DND-41 (cell line): Measurements from ENCODE around the gene CCDC51.

Experiments used
- ATAC-seq: fragments of 200-7000 bp; cut with Tn5 transposase; 3 replicates; pipeline ENCODE4 v1.9.1; 2021; ENCODE audit warnings: low read depth; ENCODE audit not compliant: insufficient read depth
- DNase-seq: peaks from one replicate; pipeline ENCODE4 v3.0.0-alpha.2; 2020
- H2AFZ ChIP-seq: 2 replicates; pipeline ENCODE4 v1.6.0; 2012; ENCODE audit warnings: low read depth, low read length
- H3K27ac ChIP-seq: 2 replicates; pipeline ENCODE4 v1.5.1; 2012; ENCODE audit warnings: low read length, inconsistent platforms
- H3K27me3 ChIP-seq: fragments of 200-600 bp; sonication (generic); 2 replicates; pipeline ENCODE4 v1.6.0; 2012; ENCODE audit warnings: low read length, mild to moderate bottlenecking, inconsistent platforms; ENCODE audit not compliant: insufficient read depth, poor library complexity
- H3K36me3 ChIP-seq: 2 replicates; pipeline ENCODE4 v1.5.1; 2012; ENCODE audit warnings: low read length, inconsistent platforms; ENCODE audit not compliant: insufficient read depth
- H3K4me1 ChIP-seq: 2 replicates; pipeline ENCODE4 v1.5.1; 2012; ENCODE audit warnings: mild to moderate bottlenecking, low read length; ENCODE audit not compliant: insufficient read depth
- H3K4me2 ChIP-seq: 2 replicates; pipeline ENCODE4 v1.6.0; 2012; ENCODE audit warnings: mild to moderate bottlenecking, moderate library complexity, low read length, inconsistent platforms; ENCODE audit not compliant: insufficient read depth
- H3K4me3 ChIP-seq, 2 experiments: fragments of 200-600 bp in 1 of 2; shearing (Covaris generic) in 1 of 2; 2 replicates each; pipeline ENCODE4 v1.5.1; 2012 to 2016; ENCODE audit warnings: inconsistent platforms in 2 of 2, low read length in 2 of 2, mild to moderate bottlenecking in 2 of 2, low read depth in 1 of 2, moderate library complexity in 1 of 2
- H3K79me2 ChIP-seq: 2 replicates; pipeline ENCODE4 v1.6.0; 2012; ENCODE audit warnings: low read length, inconsistent platforms; ENCODE audit not compliant: insufficient read depth
- H3K9ac ChIP-seq: 2 replicates; pipeline ENCODE4 v1.6.0; 2012; ENCODE audit warnings: low read depth, mild to moderate bottlenecking, inconsistent platforms, low read length, moderate library complexity
- H3K9me3 ChIP-seq: 2 replicates; pipeline ENCODE4 v1.5.1; 2012; ENCODE audit warnings: low read length, moderate library complexity, mild to moderate bottlenecking, inconsistent platforms; ENCODE audit not compliant: insufficient read depth, severe bottlenecking
- H4K20me1 ChIP-seq: 2 replicates; pipeline ENCODE4 v1.6.0; 2012; ENCODE audit warnings: low read length; ENCODE audit not compliant: insufficient read depth
- CTCF ChIP-seq: IDR thresholded peaks from 2 replicates; pipeline ENCODE4 v1.5.1; 2012; ENCODE audit warnings: borderline replicate concordance, low read length, moderate library complexity, mild to moderate bottlenecking; ENCODE audit not compliant: poor library complexity, severe bottlenecking; ENCODE audit errors: extremely low read depth
- EZH2 ChIP-seq: IDR thresholded peaks from 3 replicates; pipeline ENCODE4 v1.6.1; 2012; ENCODE audit warnings: borderline replicate concordance, low read depth, mild to moderate bottlenecking, moderate library complexity, low read length, inconsistent platforms; ENCODE audit not compliant: severe bottlenecking

The CCDC51 gene

GRCh38 chr3:48412375-48413001 lies 27.4 kb downstream of the CCDC51 start:
- Histone ChIP-seq H3K9ac (no peak overlapping the region), H3K36me3 (no peaks in the 10 kb centered on the region)
- no peak for ATAC-seq

GRCh38 chr3:48411606-48412374 lies 28.1 kb downstream of the CCDC51 start:
- no peaks in the 10 kb centered on the region for H3K27me3 ChIP-seq
- H2AFZ ChIP-seq: no peak overlapping the region
- no peak overlapping the region for H3K4me3 ChIP-seq
- no peak overlapping the region for H3K4me2 ChIP-seq
- TF ChIP-seq CTCF: no peak
- no peak for TF ChIP-seq EZH2
- no peaks in the 10 kb centered on the region for H3K36me3 ChIP-seq
- H4K20me1 ChIP-seq: peaks cover 3% of the 10 kb centered on the region; the same call in 1 of the 2 replicates
- no peaks in the 10 kb centered on the region for H3K9me3 ChIP-seq
- no peaks in the 10 kb centered on the region for H3K79me2 ChIP-seq
- H3K27ac ChIP-seq: no peak overlapping the region
- DNase-seq (no peak), ATAC-seq (no peak)
- H3K4me1 ChIP-seq: no peaks in the 10 kb centered on the region
- no peak overlapping the region for H3K9ac ChIP-seq

More at GRCh38 chr3:48412375-48413001, 27.4 kb downstream of the CCDC51 start:
- Histone ChIP-seq H3K27me3 (no peaks in the 10 kb centered on the region), H3K9me3 (no peaks in the 10 kb centered on the region), H3K4me3 (no peak overlapping the region), H3K79me2 (no peaks in the 10 kb centered on the region), H3K27ac (no peak overlapping the region), H3K4me2 (no peak overlapping the region), H3K4me1 (no peaks in the 10 kb centered on the region), H4K20me1 (peaks cover 3% of the 10 kb centered on the region; the same call in 1 of the 2 replicates), H2AFZ (no peak overlapping the region)
- no peak for TF ChIP-seq EZH2
- no peak for TF ChIP-seq CTCF
- no peak for DNase-seq

- Histone ChIP-seq H3K79me2 (no peaks in the 10 kb centered on the region), H4K20me1 (peaks cover 3% of the 10 kb centered on the region; the same call in 1 of the 2 replicates), H3K9me3 (no peaks in the 10 kb centered on the region), H2AFZ (no peak overlapping the region), H3K9ac (no peak overlapping the region), H3K4me1 (no peaks in the 10 kb centered on the region), H3K4me3 (no peak overlapping the region), H3K27me3 (no peaks in the 10 kb centered on the region), H3K27ac (no peak overlapping the region), H3K36me3 (no peaks in the 10 kb centered on the region), H3K4me2 (no peak overlapping the region)
- ATAC-seq (no peak), DNase-seq (no peak)
- TF ChIP-seq EZH2: no peak
Measured at GRCh38 chr3:48411041-48411588, 28.8 kb downstream of the CCDC51 start.
